Activated CD4-positive, alpha-beta memory T cell treated with anti-CD3 and anti-CD28 coated beads, Interleukin-2, amount 10 ng/mL, durations not matched to agents 7 days and 5 days (primary cell): Measurements from ENCODE around the gene ATP13A3. TPM values are rescaled to one million over a fixed set of nuclear protein-coding genes. Genes with fewer than 3 reads are reported as not detected.
A peak's percentile ranks its signal among the peaks of the same experiment; 100 is the strongest.
"Not testable (repeated sequence)": the region's sequence is repeated elsewhere in the genome, so short reads cannot be mapped to it uniquely, and the experiment has no call there.

Source experiments
- CTCF ChIA-PET: fragments of 350-600 bp; sonication (Branson Sonifier 250); formaldehyde crosslinking; loops from one replicate; lab custom pipeline; 2021; ENCODE audit warnings: antibody characterized with exemption, inconsistent platforms; lab: Charles Lee
- POLR2A ChIA-PET: fragments of 350-600 bp; sonication (Branson Sonifier 250); formaldehyde crosslinking; loops from one replicate; lab custom pipeline; 2021; ENCODE audit warnings: antibody characterized with exemption; lab: Charles Lee
- DNase-seq: peaks from one replicate; pipeline ENCODE4 v3.0.0-alpha.2; 2020
- H3K27ac Mint-ChIP-seq: one replicate; pipeline ENCODE4 v1.8.0; 2021; ENCODE audit warnings: mild to moderate bottlenecking, mixed read lengths
- H3K27me3 Mint-ChIP-seq: one replicate; pipeline ENCODE4 v1.8.0; 2021; ENCODE audit warnings: mixed read lengths
- H3K36me3 Mint-ChIP-seq: one replicate; pipeline ENCODE4 v1.8.0; 2021; ENCODE audit warnings: low read depth, mixed read lengths
- H3K4me1 Mint-ChIP-seq: one replicate; pipeline ENCODE4 v1.8.0; 2021; ENCODE audit warnings: mixed read lengths
- H3K4me3 Mint-ChIP-seq: one replicate; pipeline ENCODE4 v1.8.0; 2021; ENCODE audit warnings: mild to moderate bottlenecking, mixed read lengths
- H3K9me3 Mint-ChIP-seq: one replicate; pipeline ENCODE4 v1.8.0; 2021; ENCODE audit warnings: mixed read lengths
- total RNA-seq, 2 experiments: library from RNA; stranded (reverse); gene quantifications; one replicate each; pipeline ENCODE4 v1.2.3, GENCODE V29; 2021

ATP13A3 gene
- total RNA-seq = 10 to 100 TPM; 76.8 to 77.8 TPM

GRCh38 chr3:194486540-194487288 is at the start of gene ATP13A3:
Gene ATP13A3, minus strand, starts transcription at chr3:194487002. Its CDS starts 24,812 bp downstream, at chr3:194462190.
- Mint-ChIP-seq H3K4me3 (peak within 1 kb of the TSS; percentile 91), H3K9me3 (no peaks in the 10 kb centered on the region), H3K36me3 (peaks cover 33% of the 10 kb centered on the region), H3K4me1 (peaks cover 64% of the 10 kb centered on the region), H3K27me3 (no peaks in the 10 kb centered on the region), H3K27ac (peak within 1 kb of the TSS; percentile 91)
- ChIA-PET CTCF (interaction anchor here (0.8 to 2.5 kb wide), 5 partner anchors 15 to 785 kb away, joined by 3 to 12 read pairs (median 3); partner anchors contain the start of gene XXYLT1), POLR2A (interaction anchor here (0.7 to 8.6 kb wide), 11 partner anchors 9 to 200 kb away, joined by 3 to 84 read pairs (median 7); partner anchors contain the start of gene LSG1)
- peak; percentile 91 for DNase-seq

GRCh38 chr3:194535199-194535598 is 48.4 kb upstream of the ATP13A3 start:
- POLR2A ChIA-PET, H3K27ac Mint-ChIP-seq, H3K4me3 Mint-ChIP-seq, H3K27me3 Mint-ChIP-seq, H3K36me3 Mint-ChIP-seq, DNase-seq, H3K4me1 Mint-ChIP-seq, CTCF ChIA-PET: not testable (repeated sequence)
- H3K9me3 Mint-ChIP-seq = peaks cover 27% of the 10 kb centered on the region

DNA sequence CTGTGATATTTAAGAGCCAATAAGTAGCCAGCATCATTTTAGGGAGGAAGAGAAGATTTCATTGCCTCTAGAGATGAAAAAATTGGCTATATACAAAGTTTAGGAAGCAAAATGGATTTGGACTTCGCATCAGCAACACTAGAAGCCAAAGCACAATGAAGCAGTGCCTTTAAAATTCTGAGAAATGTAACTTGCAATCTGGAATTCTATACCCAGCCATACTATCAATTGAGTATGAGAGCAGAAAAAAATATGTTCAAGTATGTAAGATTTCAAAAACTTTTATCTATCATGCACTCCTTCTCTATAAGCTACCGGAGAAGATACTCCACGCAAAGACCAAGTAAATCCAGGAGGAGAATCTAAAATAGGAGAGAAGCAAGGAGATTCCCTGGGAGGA is 47.4 kb upstream of the ATP13A3 start:
- H3K27ac Mint-ChIP-seq = no peak overlapping the region
- ChIA-PET CTCF (no interaction called here), POLR2A (no interaction called here)
- H3K4me3 Mint-ChIP-seq = no peak overlapping the region
- no peak for DNase-seq
- peaks cover 27% of the 10 kb centered on the region for H3K9me3 Mint-ChIP-seq
- H3K36me3 Mint-ChIP-seq = peaks cover 4% of the 10 kb centered on the region
- peaks cover 8% of the 10 kb centered on the region for H3K27me3 Mint-ChIP-seq
- no peaks in the 10 kb centered on the region for H3K4me1 Mint-ChIP-seq

DNA sequence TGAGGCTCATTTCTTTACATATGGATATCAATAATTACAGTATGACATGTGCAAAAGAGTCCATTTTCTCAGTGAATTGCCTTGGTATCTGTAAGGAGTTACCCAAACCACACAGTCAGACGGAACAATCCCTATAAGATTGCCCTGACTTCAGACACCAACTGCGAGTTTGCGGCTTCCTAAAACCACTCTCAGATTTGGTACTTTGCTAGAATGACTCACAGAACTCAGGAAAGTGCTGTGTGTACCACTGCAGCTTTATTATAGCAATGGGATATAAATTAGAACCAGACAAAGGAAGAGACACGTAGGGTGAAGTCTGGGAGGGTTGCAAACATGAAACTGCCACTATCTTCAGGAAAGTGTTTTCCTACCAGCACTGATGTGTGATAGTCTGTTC is 45.8 kb upstream of the ATP13A3 start:
- CTCF ChIA-PET = interaction anchor here (1.3 kb wide), 1 partner anchor 35 kb away, joined by 3 read pairs; no protein-coding TSS in a partner anchor
- Mint-ChIP-seq H3K27ac (no peak overlapping the region), H3K27me3 (peaks cover 8% of the 10 kb centered on the region), H3K9me3 (peaks cover 27% of the 10 kb centered on the region), H3K4me1 (no peaks in the 10 kb centered on the region), H3K36me3 (peaks cover 4% of the 10 kb centered on the region), H3K4me3 (no peak overlapping the region)
- DNase-seq = no peak
- POLR2A ChIA-PET = no interaction called here

- Mint-ChIP-seq H3K9me3 (peaks cover 6% of the 10 kb centered on the region), H3K36me3 (peaks cover under 1% of the 10 kb centered on the region), H3K27ac (no peak overlapping the region), H3K4me3 (no peak overlapping the region), H3K4me1 (no peaks in the 10 kb centered on the region), H3K27me3 (peaks cover 5% of the 10 kb centered on the region)
- no peak for DNase-seq
- ChIA-PET CTCF (no interaction called here), POLR2A (no interaction called here)
Observed at GRCh38 chr3:194527726-194528125, 40.9 kb upstream of the ATP13A3 start.

- POLR2A ChIA-PET = no interaction called here
- Mint-ChIP-seq H3K9me3 (peaks cover 8% of the 10 kb centered on the region), H3K4me3 (no peak overlapping the region), H3K27ac (no peak overlapping the region), H3K27me3 (peaks cover 3% of the 10 kb centered on the region), H3K4me1 (peaks cover 9% of the 10 kb centered on the region), H3K36me3 (peaks cover 11% of the 10 kb centered on the region)
- DNase-seq = no peak
- CTCF ChIA-PET = no interaction called here
Observed at GRCh38 chr3:194526164-194526563, 39.4 kb upstream of the ATP13A3 start.

DNA sequence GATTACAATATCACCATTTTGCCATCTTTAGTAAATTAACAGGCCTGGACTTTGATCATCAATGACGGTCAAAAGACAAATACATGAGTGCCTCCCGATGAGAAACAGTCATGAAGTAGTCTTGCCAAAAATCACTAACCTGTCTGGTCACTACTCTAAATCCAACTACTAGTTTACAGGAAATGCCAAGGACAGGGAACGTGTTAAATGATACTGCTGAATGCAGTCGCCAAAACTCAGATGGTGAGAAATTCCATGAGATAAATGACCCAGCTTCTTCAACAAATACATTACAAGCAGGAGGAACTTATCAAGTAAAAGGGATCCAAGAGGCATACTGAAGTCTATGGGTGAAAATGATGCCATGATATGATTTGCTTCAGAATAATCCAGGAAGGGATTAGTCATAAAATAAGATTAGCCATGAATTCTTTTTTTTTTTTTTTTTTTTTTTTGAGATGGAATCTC is 35.8 kb upstream of the ATP13A3 start:
- DNase-seq = no peak
- H3K36me3 Mint-ChIP-seq = peaks cover 27% of the 10 kb centered on the region
- H3K27ac Mint-ChIP-seq = no peak overlapping the region
- peaks cover 6% of the 10 kb centered on the region for H3K27me3 Mint-ChIP-seq
- peaks cover 29% of the 10 kb centered on the region for H3K4me1 Mint-ChIP-seq
- peaks cover 17% of the 10 kb centered on the region for H3K9me3 Mint-ChIP-seq
- H3K4me3 Mint-ChIP-seq = no peak overlapping the region
- ChIA-PET POLR2A (no interaction called here), CTCF (interaction anchor here (0.8 kb wide), 1 partner anchor 50 kb away, joined by 5 read pairs; no protein-coding TSS in a partner anchor)

GRCh38 chr3:194521510-194522260 is 34.9 kb upstream of the ATP13A3 start:
- Mint-ChIP-seq H3K4me3 (no peak overlapping the region), H3K4me1 (peaks cover 29% of the 10 kb centered on the region), H3K27ac (no peak overlapping the region), H3K27me3 (peaks cover 6% of the 10 kb centered on the region), H3K9me3 (peaks cover 17% of the 10 kb centered on the region), H3K36me3 (peaks cover 27% of the 10 kb centered on the region)
- no peak for DNase-seq
- ChIA-PET POLR2A (no interaction called here), CTCF (interaction anchor here (0.8 kb wide), 1 partner anchor 50 kb away, joined by 5 read pairs; no protein-coding TSS in a partner anchor)

DNA sequence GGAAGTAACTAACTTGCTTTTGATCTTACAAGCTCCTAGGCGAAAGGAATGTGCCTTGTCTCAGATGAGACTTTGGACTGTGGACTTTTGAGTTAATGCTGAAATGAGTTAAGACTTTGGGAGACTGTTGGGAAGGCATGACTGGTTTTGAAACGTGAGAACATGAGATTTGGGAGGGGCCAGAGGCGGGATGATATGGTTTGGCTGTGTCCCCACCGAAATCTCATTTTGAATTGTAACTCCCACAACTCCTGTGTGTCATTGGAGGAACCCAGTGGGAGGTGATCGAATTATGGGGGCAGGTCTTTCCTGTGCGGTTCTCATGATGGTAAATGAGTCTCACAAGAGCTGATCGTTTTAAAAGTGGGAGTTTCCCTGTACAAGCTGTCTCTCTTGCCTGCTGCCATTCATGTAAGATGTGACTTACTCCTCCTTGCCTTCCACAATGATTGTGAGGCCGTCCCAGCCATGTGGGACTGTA is 33.9 kb upstream of the ATP13A3 start:
- H3K36me3 Mint-ChIP-seq = peaks cover 27% of the 10 kb centered on the region
- CTCF ChIA-PET, POLR2A ChIA-PET, H3K27me3 Mint-ChIP-seq, H3K4me3 Mint-ChIP-seq: not testable (repeated sequence)
- H3K9me3 Mint-ChIP-seq = peaks cover 14% of the 10 kb centered on the region
- DNase-seq = peak; percentile 60
- H3K27ac Mint-ChIP-seq = peak overlapping the region; percentile 24
- H3K4me1 Mint-ChIP-seq = peaks cover 29% of the 10 kb centered on the region

DNA sequence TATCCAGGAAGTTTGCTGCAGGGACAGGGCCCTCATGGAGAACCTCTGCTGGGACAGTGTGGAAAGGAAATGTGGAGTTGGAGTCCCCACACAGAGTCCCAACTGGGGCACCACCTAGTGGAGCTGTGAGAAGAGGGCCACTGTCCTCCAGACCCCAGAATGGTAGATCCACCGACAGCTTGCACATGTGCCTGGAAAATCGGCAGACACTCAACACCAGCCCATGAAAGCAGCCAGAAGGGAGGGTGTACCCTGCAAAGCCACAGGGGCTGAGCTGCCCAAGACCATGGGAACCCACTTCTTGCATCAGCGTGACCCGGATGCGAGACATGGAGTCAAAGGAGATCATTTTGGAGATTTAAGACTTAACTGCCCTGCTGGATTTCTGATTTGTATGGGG is 33.4 kb upstream of the ATP13A3 start:
- Mint-ChIP-seq H3K9me3 (peaks cover 14% of the 10 kb centered on the region), H3K4me1 (peaks cover 29% of the 10 kb centered on the region), H3K36me3 (peaks cover 27% of the 10 kb centered on the region)
- H3K4me3 Mint-ChIP-seq, H3K27me3 Mint-ChIP-seq, DNase-seq, POLR2A ChIA-PET, H3K27ac Mint-ChIP-seq: not testable (repeated sequence)
- CTCF ChIA-PET = interaction anchor here (0.6 kb wide), 1 partner anchor 275 kb away, joined by 4 read pairs; no protein-coding TSS in a partner anchor

GRCh38 chr3:194518652-194519051 is 31.9 kb upstream of the ATP13A3 start:
- peaks cover 14% of the 10 kb centered on the region for H3K9me3 Mint-ChIP-seq
- ChIA-PET CTCF (no interaction called here), POLR2A (no interaction called here)
- H3K4me1 Mint-ChIP-seq = peaks cover 29% of the 10 kb centered on the region
- H3K4me3 Mint-ChIP-seq = no peak overlapping the region
- H3K36me3 Mint-ChIP-seq = peaks cover 27% of the 10 kb centered on the region
- peaks cover 8% of the 10 kb centered on the region for H3K27me3 Mint-ChIP-seq
- no peak overlapping the region for H3K27ac Mint-ChIP-seq
- no peak for DNase-seq

GRCh38 chr3:194517333-194517732 is 30.5 kb upstream of the ATP13A3 start:
- H3K27me3 Mint-ChIP-seq = peaks cover 8% of the 10 kb centered on the region
- peaks cover 12% of the 10 kb centered on the region for H3K9me3 Mint-ChIP-seq
- H3K27ac Mint-ChIP-seq = no peak overlapping the region
- H3K4me3 Mint-ChIP-seq = no peak overlapping the region
- no peak for DNase-seq
- CTCF ChIA-PET = no interaction called here
- POLR2A ChIA-PET = no interaction called here
- peaks cover 28% of the 10 kb centered on the region for H3K4me1 Mint-ChIP-seq
- peaks cover 23% of the 10 kb centered on the region for H3K36me3 Mint-ChIP-seq

- ChIA-PET CTCF (interaction anchor here (0.6 to 1.0 kb wide), 2 partner anchors 42 to 44 kb away, joined by 4 to 5 read pairs; no protein-coding TSS in a partner anchor), POLR2A (no interaction called here)
- Mint-ChIP-seq H3K27ac (no peak overlapping the region), H3K4me1 (peaks cover 7% of the 10 kb centered on the region), H3K9me3 (peaks cover 8% of the 10 kb centered on the region), H3K36me3 (peaks cover 9% of the 10 kb centered on the region), H3K27me3 (peaks cover 8% of the 10 kb centered on the region), H3K4me3 (no peak overlapping the region)
- DNase-seq = no peak
Observed at GRCh38 chr3:194514626-194515025, 27.8 kb upstream of the ATP13A3 start.
